ENCODE results near the gene KIFBP.
A peak's percentile ranks its signal among the peaks of the same experiment; 100 is the strongest.

The KIFBP gene

DNA sequence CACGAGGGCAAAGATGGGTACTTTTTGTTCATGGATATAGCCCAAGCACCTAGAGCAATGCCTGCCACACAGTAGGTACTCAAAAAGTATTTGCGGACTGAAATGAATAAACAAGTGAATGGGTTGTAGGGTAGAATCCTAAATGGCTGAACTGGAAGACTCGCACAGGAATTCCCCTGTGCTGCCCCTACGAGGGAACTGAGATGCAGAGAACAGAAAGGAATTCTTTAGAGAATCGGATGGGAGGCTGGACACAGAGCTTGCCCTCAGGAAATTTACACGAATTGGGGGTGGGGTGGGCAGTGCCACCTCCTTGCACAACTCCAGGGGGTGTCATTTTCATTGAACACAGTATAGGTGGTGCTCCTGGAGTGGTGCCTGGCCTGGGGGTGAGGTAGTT is 64.1 kb downstream of the KIFBP start:
- DNase-seq, result no peak

DNA sequence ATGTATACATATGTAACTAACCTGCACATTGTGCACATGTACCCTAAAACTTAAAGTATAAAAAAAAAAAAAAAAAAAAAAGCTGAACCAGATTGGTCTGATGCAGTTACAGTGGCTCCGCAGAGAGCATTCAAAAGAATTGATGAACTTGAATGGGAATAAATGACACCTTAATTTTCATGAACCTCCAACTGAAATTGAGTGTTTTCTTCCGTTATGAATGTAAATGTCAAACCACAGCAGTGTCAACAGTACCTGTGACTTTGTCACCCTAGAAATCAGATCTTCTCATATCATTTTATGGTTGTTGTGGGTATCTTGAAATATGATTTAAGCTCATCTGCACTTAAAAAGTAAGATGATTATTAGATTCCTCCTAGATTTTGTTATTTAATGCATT is 66.6 kb downstream of the KIFBP start:
- DNase-seq, result no peak

DNA sequence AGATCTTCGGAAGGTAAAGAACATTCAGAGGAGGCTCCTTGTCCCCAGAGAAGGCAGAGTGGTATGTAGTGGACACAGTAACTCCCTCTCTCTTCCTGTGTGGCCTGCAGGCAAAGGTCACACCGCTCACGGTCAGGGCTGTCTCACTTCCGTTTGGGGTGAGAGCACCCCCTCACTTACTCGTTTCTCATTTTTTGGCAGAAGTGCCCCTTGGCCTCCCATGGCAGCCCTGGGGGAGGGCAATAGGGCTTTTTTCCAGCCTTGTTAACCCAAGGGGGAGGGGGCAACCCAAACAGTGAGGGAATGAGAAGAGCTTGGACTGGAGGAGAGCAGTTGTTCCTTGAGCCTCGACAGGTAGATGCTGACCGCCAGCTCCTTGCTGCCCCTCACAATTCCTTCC is 67.5 kb downstream of the KIFBP start:
- no peak for DNase-seq

DNA sequence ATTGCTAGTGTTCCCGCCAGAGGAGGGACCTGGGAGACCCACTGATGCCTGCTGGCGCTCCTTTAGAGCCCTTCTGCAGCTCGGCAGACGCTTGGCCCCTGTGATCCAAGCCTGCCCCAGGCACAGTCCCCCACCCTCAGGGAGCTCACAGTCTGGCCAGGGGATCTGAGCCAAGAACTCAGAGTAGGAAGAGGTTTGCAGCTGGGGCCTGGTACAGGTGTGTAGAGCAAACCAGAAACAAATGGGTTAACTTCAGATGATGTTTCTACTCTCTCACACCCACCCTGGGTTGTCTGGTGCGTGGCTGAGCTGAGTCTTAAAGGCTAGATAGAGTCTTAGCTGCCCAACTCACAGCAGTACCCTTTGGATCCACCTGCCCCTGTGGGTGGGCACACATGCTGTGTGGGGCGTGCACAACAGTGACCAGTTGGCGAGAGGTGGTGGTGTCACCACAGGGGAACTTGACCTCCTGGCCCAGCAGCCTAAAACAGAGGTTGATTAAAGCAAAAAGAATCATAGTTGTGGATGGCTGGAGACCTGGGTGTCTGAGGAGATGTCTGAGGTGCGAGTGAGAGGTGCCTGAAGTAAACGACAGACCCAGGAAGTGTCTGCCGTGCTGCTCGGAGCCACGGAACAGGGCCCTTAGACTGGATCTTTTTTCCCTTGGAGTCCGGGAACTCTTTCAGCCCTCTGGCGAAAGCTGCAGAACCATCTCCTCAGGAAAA is 68.1 kb downstream of the KIFBP start:
- DNase-seq, result no peak

- peak; percentile 71 to 74 for DNase-seq
Measured at GRCh38 chr10:69057261-69057950, 68.8 kb downstream of the KIFBP start.

DNA sequence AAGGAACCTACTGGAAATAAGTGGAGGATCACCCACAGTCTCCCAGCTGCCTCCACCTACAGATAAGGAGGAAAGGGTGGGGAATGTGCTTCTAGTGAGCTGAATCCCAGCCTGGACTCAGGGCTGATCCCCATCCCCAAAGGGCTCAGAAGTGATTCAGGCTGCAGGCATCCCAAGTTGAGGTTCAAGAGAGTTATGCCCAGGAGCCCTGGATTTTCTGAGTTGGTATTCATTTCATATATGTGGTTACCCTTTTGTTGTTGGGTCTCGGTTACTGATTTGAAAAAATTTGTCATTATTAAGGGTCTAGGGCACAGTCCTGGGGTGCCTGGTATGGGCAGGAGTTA is 69.3 kb downstream of the KIFBP start:
- no peak for DNase-seq

DNA sequence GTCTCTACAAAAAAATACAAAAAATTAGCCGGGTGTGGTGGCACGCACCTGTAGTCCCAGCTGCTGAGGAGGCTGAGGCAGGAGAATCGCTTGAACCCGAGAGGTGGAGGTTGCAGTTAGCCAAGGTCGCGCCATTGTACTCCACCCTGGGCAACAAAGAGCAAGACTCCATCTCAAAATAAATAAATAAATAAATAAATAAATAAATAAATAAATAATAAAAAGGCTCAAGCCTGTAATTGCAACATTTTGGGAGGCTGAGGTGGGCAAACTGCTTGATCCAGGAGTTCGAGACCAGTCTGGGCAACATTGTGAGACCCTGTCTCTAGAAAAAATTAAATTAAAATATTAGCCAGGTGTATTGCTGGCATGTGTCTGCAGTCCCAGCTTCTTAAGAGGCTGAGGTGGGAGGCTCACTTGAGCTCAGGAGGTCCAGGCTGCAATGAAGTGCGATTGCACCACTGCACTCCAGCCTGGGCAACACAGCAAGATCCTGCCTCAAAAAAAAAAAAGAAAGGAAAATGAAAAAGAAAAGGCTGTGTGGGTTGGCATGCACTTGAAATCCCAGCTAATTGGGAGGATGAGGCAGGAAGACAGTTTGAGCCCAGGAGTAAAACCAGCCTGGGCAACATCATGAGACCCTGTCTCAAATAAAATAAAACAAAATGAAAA is 71.7 kb downstream of the KIFBP start:
- no peak for DNase-seq

DNA sequence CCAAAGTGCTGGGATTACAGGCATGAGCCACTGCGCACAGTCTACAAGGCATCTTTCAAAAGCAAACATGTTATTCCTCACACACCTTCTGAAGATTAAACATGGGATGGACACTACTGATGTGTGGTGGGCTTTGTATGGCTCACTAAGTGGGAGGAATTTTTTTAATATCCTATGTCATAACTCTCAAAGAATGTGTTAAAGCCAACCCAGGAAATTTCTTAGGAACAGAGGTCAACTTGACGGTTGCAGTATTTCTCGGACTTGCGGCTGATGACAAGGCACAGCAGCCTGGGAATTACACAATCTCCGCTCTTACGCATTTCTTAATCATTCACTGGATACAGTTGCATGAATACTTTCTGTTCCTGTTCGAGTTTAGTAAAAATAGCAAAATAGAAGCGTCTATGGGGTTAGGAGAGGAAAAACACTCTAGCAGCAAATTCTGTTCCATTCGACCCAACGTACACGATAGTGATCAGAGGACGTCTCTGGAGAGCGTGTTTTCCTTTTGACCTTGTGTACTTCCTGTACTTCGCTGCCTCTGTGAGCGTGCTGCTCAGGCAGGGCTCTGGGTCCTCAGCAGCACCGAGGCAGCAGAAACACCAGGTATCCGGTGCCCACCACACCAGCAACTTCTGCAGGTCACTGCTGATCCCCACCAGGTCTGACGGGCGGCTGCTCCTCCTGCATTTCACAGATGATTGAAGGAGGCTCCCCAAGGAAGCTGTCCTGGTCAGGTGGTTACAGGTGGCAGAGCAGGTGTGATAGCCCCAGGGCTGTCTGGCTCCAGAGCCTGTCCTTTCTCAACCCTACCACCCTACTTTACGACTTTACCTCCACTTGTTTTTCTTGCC is 72.9 kb downstream of the KIFBP start:
- DNase-seq, result peak; percentile 79 to 86

- DNase-seq, result no peak
Measured at GRCh38 chr10:69062901-69063300, 74.3 kb downstream of the KIFBP start.

GRCh38 chr10:69064762-69065328 is 76.2 kb downstream of the KIFBP start:
- no peak for DNase-seq

DNA sequence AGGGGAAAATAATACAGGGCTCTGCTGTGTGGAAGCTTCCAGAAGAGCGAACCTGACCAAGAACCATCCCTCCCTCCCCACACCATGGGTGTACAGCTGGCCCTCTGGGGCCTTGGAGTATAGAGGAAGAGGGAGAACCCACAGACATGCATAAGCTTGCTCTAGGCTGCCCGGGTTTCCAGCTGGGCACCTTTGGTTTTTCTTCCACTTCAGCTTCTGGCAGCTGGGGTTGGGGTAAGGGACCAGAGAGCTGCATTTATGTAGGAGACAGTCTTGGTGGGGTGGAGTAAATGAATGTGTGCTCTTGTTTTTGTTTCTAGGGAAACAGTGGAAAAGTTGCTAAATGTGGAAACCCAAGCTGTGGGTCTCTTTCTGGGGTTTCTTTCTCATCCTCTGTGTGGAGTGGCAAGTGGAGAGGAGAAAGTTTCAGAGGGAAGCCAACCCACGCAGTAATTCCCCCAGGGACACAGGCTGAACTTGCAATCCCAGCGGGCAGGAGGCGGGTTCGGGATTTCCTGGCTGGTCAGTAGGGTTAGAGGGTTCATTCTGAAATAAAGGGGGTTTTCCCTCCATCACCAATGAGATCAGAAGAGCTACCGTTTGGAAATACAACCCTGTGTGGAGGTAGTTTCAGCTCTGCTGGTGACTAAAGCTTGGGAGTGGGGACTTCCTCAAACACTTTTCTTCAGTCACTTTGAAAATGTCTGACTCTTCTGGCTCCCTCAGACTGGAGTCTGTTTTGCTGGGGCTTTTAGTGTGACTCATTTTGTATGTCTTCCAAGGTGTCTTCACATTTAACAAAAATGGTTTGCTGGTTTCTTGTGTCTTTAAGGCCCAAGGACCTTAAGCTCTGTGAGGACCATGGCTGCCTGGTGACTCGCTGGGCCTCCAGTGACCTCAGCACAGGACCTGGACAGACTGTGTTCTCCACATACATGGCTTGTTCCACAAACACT is 77.1 kb downstream of the KIFBP start:
- DNase-seq, result peak; percentile 66 to 80
